GM18511 (cell line): Measurements from ENCODE around the gene NRP2.
A peak's percentile ranks its signal among the peaks of the same experiment; 100 is the strongest.

Experiments used
- ATAC-seq: cut with Tn5 transposase; IDR thresholded peaks from one replicate; pipeline ENCODE4 v1.9.1; 2021; ENCODE audit warnings: mild to moderate bottlenecking, moderate library complexity; ENCODE audit not compliant: unreplicated experiment

NRP2 gene

GRCh38 chr2:205769879-205770278 is 87.6 kb downstream of the NRP2 start:
- ATAC-seq, result no peak

GRCh38 chr2:205770577-205770976 is 88.3 kb downstream of the NRP2 start:
- no peak for ATAC-seq

DNA sequence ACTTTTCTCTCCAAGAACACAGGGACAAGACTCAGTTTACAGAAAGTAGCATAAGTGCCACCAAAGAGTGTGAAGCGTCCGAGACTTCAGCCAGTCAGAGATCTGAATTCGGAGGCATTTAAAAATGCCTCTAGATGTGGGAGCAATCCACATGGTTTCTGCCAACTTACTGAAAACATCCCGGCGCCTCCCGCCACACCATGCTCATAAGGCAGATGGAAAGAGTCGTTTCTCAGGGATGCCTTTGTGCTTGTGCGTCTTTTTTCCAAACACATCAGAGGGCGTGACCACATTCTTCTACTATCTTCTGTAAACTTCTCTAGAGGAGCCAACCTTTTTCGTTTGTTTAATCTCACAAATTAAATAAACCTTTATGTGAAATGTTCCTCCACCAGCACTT is 88.7 kb downstream of the NRP2 start:
- ATAC-seq, result no peak

DNA sequence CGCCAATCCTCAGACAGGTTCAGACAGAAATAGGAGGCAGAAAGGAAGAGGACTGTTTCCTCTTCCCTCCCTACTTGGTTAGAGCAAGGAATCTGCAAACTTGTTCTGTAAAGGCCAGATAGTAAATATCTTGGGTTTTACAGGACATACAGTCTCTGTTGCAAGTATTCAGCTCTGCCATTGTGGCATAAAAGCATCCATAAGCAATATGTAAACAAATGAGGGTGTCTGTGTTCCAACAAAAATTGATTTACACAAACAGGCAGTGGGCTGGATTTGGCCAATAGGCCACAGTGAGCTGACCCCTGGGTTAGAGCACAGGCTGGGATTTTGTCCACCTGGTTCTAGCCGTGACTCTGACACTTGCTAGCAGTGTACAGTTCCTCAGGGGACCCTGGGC is 89.4 kb downstream of the NRP2 start:
- no peak for ATAC-seq

DNA sequence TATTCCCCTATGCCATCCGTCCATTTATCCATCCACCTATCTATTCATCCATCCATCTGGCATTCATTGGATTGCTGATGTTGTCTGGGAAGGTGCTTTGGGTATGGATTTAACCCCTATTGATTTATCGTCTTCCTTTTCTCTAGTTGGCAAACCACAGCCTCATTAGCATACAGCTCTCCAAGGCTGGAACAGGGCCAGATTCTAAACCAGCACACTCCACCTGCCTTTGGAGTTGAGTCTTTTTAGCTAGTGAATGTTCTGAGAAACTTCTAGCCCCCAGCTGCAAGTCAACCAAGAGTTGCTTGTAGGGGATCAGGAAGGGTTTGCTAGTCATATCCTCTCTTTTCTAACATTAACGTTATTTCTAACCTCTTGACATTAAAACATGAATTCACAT is 90.7 kb downstream of the NRP2 start:
- ATAC-seq, result no peak

DNA sequence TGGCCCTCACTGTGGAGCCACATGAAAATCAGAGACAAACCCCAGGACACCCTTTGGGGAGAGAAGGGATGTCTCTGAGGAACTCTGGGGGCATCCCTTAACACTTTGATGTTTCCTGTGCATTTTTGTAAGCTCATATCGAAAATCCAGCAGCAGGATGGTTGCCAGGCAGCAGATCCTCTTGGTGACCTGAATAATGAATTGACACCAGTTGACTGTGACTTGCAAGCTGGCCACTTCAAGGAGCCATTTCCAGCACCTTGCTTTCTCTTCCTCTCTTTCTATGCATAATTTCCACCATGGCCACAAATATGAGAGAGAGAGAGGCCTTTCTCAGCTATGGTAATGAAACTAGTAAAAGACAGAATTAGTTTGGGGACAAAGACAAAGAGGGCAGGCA is 91.7 kb downstream of the NRP2 start:
- ATAC-seq, result no peak

GRCh38 chr2:205775097-205775877 is 93.0 kb downstream of the NRP2 start:
- no peak for ATAC-seq

- ATAC-seq, result peak; percentile 65
These were observed 93.8 kb downstream of the NRP2 start for GRCh38 chr2:205776139-205776538.

GRCh38 chr2:205776720-205777119 is 94.4 kb downstream of the NRP2 start:
- no peak for ATAC-seq

DNA sequence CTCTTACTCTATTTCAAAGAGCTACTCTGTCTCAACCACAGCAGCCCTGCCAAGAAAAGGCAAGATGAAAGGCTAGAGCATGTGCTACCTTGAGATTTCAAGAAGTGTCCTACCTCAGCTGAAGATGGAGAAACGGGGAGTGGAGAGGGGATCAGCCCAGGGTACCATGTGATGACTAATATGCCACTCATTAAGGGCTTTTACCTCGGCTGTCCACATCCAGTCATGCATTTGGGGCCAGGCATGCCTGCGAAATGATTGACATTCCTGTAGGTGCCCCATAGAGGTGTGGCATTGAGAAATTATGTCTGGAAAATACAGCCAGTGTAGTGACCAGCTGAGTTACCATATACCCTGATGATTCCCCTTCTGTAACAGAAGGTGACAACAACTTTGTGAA is 96.1 kb downstream of the NRP2 start:
- no peak for ATAC-seq

GRCh38 chr2:205780645-205781044 is 98.3 kb downstream of the NRP2 start:
- no peak for ATAC-seq

- ATAC-seq, result no peak
These were observed 99.1 kb downstream of the NRP2 start for GRCh38 chr2:205781244-205781931.

DNA sequence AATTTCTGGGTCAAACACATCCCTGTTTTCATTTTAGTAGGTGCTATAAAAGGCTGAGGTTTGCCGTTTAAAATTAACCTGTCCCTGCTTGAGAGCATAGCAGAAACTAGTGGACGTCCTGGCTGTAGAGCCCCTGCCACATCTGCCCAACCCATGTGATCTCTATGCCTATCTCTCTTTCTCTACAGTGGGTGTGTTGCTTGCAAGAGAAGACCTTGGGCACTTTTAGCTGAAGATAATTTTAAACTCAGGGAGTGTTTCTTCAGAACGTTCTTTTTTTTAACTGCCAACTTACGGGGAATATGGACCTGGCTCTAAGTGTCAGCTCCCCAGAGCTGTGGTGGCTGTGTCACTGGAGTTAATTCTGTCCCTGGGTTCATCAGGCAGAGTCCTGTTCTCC is 100.6 kb downstream of the NRP2 start:
- no peak for ATAC-seq

DNA sequence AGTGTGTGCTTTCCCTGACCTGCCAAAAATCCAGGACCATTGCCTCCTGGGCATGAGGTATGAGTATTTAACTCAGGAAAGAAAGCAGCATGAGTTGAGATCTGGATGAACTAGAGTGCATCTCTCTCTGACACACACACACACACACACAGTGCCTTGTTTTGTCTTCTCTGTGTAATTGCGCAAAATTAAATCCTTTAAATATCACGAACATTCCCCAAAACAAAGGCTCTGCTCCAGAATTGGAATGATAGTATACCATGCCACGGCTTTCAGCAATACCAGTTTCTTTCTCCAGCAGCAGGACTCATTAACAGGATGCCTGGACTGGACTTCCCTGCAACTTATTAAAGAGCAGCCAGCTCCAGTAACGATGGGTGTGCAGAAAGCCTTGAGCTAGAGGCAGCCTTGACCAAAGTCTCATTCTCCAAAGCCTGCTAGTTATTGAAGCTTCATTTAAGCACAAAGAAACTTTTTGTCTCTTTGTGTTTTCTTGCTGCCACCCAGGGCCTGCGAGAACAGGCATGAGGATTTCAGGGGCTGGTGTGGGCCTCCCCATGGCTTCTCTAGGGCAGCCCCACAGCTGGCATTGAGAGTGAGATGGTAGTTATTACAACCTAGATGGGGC is 101.7 kb downstream of the NRP2 start:
- no peak for ATAC-seq

- ATAC-seq, result no peak
These were observed 103.4 kb downstream of the NRP2 start for GRCh38 chr2:205785507-205786260.

DNA sequence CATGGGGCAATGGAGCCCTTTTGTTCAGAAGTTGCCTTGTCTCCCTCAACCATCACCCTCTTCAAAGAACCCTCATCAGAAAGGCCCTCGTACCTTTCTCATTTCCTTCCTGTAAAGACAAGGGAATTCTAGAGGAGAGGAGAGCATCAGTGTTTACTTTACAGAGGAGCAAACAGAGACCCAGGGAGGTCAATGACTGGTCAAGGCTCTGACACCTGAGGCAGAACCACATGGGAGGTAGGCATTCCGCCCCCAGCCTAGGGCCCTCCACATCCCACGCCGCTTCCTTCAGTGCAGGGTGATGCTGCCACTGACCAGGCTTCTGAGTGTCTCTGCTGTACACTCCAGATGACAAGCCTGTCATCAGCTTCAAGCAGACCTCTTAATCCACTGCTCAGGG is 104.7 kb downstream of the NRP2 start:
- no peak for ATAC-seq

DNA sequence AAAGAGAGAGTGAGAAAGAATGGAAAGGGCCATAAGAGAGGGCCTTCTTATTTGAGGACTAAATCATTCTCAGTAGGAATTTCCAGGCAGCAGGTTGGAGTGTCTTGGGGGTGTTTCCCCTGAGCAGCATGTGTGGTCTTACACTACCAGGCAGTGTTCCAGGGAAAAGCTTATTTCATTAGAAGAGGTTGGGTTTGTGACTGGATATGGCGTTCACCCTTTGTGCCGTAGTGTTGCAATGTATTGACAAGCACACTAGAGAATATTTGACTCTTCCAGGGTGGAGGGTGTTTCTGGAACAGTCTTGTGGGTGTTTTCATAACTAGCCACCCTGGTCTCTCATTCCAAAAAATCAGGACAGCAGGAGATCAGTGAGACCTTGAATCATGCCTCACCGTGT is 105.5 kb downstream of the NRP2 start:
- ATAC-seq, result no peak

GRCh38 chr2:205789906-205790305 is 107.6 kb downstream of the NRP2 start:
- no peak for ATAC-seq

GRCh38 chr2:205792908-205793307 is 110.6 kb downstream of the NRP2 start:
- no peak for ATAC-seq

DNA sequence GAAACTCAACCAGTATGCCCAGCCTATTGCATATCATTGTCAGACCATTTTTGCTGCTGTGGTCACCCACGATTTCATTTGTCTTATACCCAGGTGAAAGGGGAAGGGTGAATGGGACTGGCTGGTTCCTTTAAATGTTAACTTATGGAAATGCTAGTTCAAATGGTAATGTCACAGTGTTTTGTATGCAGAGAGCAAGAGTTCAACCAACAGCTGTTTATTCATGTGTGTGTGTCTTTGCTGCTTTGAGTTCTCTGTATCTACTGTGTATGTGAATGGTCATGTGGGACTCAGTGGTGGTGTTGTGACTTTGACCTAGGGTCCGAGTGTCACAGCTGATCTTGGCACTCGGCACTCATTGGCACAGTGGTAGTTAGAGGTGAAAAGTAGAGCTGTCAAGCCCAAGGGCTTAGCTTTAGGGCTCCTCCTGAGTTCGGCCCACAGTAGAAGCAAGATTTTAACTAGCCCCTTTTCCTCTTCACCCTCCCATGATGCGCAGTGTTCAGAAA is 114.6 kb downstream of the NRP2 start:
- no peak for ATAC-seq

DNA sequence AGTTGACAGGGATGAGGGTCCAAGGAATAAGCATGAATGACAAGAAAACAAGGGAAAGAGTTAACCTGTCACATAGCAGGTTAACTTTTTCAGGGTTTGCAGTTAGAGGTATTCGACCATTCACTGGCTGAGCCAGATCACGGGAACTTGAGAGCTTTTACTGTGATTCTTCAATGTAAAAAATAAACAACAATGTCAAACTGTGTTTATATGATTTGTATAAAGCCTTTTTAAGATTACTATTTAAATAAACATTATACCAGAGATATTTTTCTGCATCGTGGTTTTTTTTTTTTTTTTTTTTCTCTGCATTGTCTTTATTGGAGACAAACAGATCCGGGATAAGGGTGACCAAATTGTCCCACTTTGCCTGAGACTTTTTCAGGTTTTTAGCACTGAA is 115.6 kb downstream of the NRP2 start:
- ATAC-seq, result no peak
